Breast epithelium (tissue), 4 donors: ENCODE results near the gene SMAD1. TPM values are rescaled to one million over a fixed set of nuclear protein-coding genes. Genes with fewer than 3 reads are reported as not detected.

Source experiments
- DNase-seq, 2 donors: peaks; one replicate each; pipeline ENCODE4 v3.0.0-alpha.2; 2019; ENCODE audit warnings: low spot score in 2 of 2
- H3K27ac ChIP-seq, 2 donors: fragments of 200-600 bp; sonication (generic) in 1 of 2; one replicate each; pipeline ENCODE4 v1.5.1; 2016 to 2019; ENCODE audit warnings: mild to moderate bottlenecking in 1 of 2
- H3K27me3 ChIP-seq, 2 donors: fragments of 200-600 bp; sonication (generic) in 1 of 2; one replicate each; pipeline versions ENCODE4 v1.5.1 to v1.6.0; 2017 to 2019; ENCODE audit warnings: control low read depth in 1 of 2, mild to moderate bottlenecking in 1 of 2
- H3K36me3 ChIP-seq: fragments of 200-600 bp; one replicate; pipeline ENCODE4 v1.5.1; 2019
- H3K4me1 ChIP-seq, 2 donors: fragments of 200-600 bp; sonication (generic); one replicate each; pipeline ENCODE4 v1.5.1; 2016 to 2019; ENCODE audit warnings: control low read depth in 1 of 2
- H3K4me3 ChIP-seq, 3 donors: fragments of 200-600 bp; sonication (generic); 1 replicate in 2 of 3; 2 replicates in 1 of 3; pipeline ENCODE4 v1.5.1; 2016 to 2019; ENCODE audit warnings: mild to moderate bottlenecking in 3 of 3, moderate library complexity in 2 of 3
- H3K9me3 ChIP-seq, 2 donors: fragments of 200-600 bp; sonication (generic) in 1 of 2; one replicate each; pipeline ENCODE4 v1.5.1; 2016 to 2019; ENCODE audit warnings: control low read depth in 1 of 2
- POLR2A ChIP-seq: fragments of 450-650 bp; IDR thresholded peaks from one replicate; pipeline ENCODE4 v1.6.1; 2016; ENCODE audit warnings: antibody characterized with exemption, mild to moderate bottlenecking, moderate library complexity
- POLR2AphosphoS5 ChIP-seq, 3 donors: sonication (generic); formaldehyde crosslinking; IDR thresholded peaks; one replicate each; pipeline ENCODE4 v1.6.1; 2017; ENCODE audit warnings: antibody characterized with exemption in 3 of 3
- intact Hi-C: fragments of 100-400 bp; cut with DNase I; formaldehyde crosslinking; loops from one replicate; pipeline ENCODE4 v1.15.1; 2023; ENCODE audit warnings: low total_unique reads
- total RNA-seq, 3 donors: library from RNA; depleted of rRNA; stranded (reverse); fragments of >200 nt; gene quantifications; one replicate each; pipeline ENCODE4 v1.1.0, GENCODE V29; 2016
- TF ChIP-seq, protein P1 (sequence below), 3 donors: fragments of 450-650 bp; IDR thresholded peaks; one replicate each; pipeline ENCODE4 v1.5.1; 2016 to 2017; ENCODE audit warnings: antibody characterized with exemption in 3 of 3, mild to moderate bottlenecking in 3 of 3, moderate library complexity in 3 of 3

SMAD1 gene
- total RNA-seq, 3 donors from 2014 or later, result 19.5 to 62.8 (median 43.6) TPM

DNA sequence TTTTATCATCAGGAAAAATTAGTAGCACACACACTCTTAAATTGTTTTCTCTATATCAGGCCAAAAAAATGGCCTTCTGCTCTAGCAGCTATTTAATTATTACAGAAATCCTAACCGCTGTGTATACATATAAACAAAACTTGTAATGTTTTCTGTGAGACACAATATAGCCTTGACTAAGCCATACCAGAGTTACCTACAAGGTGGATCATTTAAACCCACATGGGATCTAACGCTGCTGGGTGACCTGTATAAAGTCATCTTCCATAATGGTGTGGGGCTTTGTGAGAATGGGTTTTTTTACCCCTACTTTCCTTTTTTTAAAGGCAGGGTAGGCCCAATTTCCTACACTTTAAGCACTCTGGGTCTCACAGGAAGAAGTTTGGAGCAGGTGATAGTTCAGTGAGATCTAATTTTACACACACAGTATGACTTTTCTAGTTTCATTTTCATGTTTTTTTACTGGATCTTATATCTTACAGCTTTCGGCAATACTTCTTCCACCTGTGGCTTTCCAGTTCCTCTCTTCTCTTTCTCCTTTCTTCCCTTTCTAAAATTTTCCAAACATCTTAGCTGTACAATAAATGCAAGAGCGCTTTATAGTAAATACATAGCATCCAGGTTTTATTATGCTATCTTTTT is 70.6 kb downstream of the SMAD1 start:
- Histone ChIP-seq H3K27me3 (no peaks in the 10 kb centered on the region), H3K9me3 (no peaks in the 10 kb centered on the region), H3K4me3 (no peak overlapping the region), H3K4me1 (no peaks in the 10 kb centered on the region), H3K36me3 (no peaks in the 10 kb centered on the region), H3K27ac (no peak overlapping the region)
- DNase-seq, result no peak
- TF ChIP-seq POLR2A (no peak), POLR2AphosphoS5 (IDR thresholded peaks at IDR 0.05) (no peak)
- TF ChIP-seq, protein P1, sequence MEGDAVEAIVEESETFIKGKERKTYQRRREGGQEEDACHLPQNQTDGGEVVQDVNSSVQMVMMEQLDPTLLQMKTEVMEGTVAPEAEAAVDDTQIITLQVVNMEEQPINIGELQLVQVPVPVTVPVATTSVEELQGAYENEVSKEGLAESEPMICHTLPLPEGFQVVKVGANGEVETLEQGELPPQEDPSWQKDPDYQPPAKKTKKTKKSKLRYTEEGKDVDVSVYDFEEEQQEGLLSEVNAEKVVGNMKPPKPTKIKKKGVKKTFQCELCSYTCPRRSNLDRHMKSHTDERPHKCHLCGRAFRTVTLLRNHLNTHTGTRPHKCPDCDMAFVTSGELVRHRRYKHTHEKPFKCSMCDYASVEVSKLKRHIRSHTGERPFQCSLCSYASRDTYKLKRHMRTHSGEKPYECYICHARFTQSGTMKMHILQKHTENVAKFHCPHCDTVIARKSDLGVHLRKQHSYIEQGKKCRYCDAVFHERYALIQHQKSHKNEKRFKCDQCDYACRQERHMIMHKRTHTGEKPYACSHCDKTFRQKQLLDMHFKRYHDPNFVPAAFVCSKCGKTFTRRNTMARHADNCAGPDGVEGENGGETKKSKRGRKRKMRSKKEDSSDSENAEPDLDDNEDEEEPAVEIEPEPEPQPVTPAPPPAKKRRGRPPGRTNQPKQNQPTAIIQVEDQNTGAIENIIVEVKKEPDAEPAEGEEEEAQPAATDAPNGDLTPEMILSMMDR (IDR thresholded peaks at IDR 0.05), result no peak
- intact Hi-C loops, result no loop called here

DNA sequence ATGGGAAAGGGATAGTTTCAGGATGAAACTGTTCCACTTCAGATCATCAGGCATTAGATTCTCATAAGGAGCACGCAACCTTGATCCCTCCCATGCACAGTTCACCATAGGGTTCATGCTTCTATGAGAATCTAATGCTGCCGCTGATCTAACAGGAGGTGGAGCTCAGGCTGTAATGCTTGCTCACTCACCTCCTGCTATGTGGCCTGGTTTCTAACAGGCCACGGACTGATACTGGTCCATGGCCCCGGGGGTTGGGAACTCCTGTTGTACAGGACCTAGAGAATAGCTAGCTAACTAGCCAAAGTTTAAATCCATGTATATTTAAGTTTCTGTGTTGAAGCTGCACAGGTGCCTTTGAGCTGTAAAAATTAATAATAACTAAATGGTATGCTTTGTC is 71.7 kb downstream of the SMAD1 start:
- Histone ChIP-seq H3K4me1 (no peaks in the 10 kb centered on the region), H3K27me3 (no peaks in the 10 kb centered on the region), H3K36me3 (no peaks in the 10 kb centered on the region), H3K27ac (no peak overlapping the region), H3K4me3 (no peak overlapping the region), H3K9me3 (no peaks in the 10 kb centered on the region)
- no peak for DNase-seq
- TF ChIP-seq POLR2AphosphoS5 (IDR thresholded peaks at IDR 0.05) (no peak), POLR2A (no peak)
- TF ChIP-seq, protein P1 (IDR thresholded peaks at IDR 0.05), result no peak
- intact Hi-C loops, result no loop called here

DNA sequence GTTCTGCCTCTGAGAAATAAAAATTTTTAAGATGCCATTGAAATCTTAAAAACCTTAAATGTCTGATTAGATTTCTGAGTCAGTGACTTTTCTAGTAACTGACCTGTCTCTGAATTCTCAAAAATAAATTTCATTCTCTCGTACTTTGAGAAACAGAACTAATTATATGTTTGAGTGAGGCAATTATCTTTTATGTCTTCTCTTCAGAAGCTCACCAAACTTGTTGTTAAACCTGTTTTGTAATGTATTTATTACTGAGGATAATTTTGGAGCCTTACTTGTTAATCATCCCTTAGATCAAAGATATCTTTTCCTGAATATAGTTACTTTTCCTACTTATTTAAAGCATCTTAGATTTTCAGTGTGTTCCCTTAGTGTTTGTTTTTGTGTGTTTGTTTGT is 73.0 kb downstream of the SMAD1 start:
- TF ChIP-seq, protein P1 (IDR thresholded peaks at IDR 0.05), result no peak
- no peak for DNase-seq
- intact Hi-C loops, result no loop called here
- no peak overlapping the region for H3K4me3 ChIP-seq
- no peak overlapping the region for H3K27ac ChIP-seq
- no peaks in the 10 kb centered on the region for H3K36me3 ChIP-seq
- no peaks in the 10 kb centered on the region for H3K9me3 ChIP-seq
- no peaks in the 10 kb centered on the region for H3K27me3 ChIP-seq
- H3K4me1 ChIP-seq, result no peaks in the 10 kb centered on the region

DNA sequence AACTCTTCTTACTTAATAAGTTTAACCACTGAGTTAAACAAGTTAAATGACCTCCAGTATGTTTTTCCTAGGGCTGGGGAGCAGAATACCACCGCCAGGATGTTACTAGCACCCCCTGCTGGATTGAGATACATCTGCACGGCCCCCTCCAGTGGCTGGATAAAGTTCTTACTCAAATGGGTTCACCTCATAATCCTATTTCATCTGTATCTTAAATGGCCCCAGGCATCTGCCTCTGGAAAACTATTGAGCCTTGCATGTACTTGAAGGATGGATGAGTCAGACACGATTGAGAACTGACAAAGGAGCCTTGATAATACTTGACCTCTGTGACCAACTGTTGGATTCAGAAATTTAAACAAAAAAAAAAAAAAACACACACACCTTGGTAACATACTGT is 76.1 kb downstream of the SMAD1 start:
- TF ChIP-seq, protein P1 (IDR thresholded peaks at IDR 0.05), result peak; percentile 62 to 83 (median 71)
- no peak for TF ChIP-seq POLR2A
- H3K27me3 ChIP-seq, result no peaks in the 10 kb centered on the region
- no peaks in the 10 kb centered on the region for H3K9me3 ChIP-seq
- no peaks in the 10 kb centered on the region for H3K36me3 ChIP-seq
- H3K4me3 ChIP-seq, result no peak overlapping the region
- H3K27ac ChIP-seq, result no peak overlapping the region
- intact Hi-C loops, result no loop called here
- DNase-seq, result no peak
- no peaks in the 10 kb centered on the region for H3K4me1 ChIP-seq

DNA sequence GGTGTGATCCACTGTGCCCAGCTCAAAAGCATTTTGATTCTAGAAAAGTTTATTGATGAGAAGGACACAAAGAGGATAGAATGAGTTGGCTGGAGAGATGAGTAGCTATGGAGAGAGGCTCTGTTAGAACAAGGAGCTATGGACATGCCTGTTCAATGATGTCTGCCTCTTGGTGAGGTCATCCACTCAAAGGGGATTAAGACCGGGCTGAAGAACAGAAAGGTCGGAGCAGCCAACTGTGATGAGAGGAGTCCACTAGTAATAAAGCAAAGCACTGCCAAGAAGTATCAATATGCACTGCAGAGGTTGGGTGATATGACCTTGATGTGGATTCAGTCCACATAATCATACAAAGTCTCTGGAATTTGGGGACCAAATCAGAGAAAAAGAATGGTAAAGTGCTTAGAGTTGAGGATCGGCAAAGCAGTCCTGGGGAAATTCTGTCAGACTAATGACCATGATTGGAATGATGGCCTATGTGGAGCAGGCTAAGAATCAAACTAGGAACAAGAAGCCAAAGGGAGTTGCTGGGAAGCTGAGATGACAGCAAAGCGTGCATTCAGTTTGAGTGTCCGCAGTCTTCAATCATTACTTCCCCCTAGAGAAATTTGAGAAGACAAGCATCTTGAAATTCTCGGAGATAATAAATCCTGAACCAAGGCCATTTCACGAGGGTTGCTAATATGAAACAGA is 81.8 kb downstream of the SMAD1 start:
- TF ChIP-seq POLR2AphosphoS5 (IDR thresholded peaks at IDR 0.05), result no peak
- no peaks in the 10 kb centered on the region for H3K36me3 ChIP-seq
- intact Hi-C loops, result no loop called here
- H3K9me3 ChIP-seq, result no peaks in the 10 kb centered on the region
- no peaks in the 10 kb centered on the region for H3K27me3 ChIP-seq
- H3K4me1 ChIP-seq, result no peaks in the 10 kb centered on the region
- no peak overlapping the region for H3K4me3 ChIP-seq
- no peak overlapping the region for H3K27ac ChIP-seq
- no peak for DNase-seq
